ENCODE results near the gene PRR20G. TPM values are rescaled to one million over a fixed set of nuclear protein-coding genes. Genes with fewer than 3 reads are reported as not detected.
"Not testable (repeated sequence)": the region's sequence is repeated elsewhere in the genome, so short reads cannot be mapped to it uniquely, and the experiment has no call there.

PRR20G gene
- total RNA-seq = not detected in 2 replicates

DNA sequence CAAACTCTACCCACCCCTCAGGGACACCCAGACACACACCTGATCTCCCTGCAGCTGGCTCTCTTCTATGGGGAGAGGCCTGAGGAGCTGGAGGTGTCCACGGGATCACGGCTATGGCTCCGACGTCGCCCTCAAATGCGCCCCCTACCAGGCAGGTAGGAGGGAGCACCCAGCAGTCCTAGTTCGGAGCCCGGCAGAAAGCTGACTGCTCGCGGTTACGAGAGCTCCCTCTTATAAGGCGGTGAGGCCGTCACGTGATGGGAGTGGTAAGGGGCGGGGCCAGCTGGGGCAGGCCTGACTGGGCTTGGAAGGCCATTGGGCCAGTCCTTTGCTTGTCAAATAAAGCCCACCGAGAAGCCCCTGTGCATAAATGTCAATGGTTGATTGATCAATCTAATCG lies at the start of gene PRR20G:
TSS of gene PRR20G (minus strand) at position 207 of the 400 bp plus-strand sequence. CDS start 681 bp downstream, outside the sequence.
- intact Hi-C loops (cut with micrococcal nuclease) = loop anchor here (5.0 kb wide), 1 partner anchor 259 kb away; no protein-coding TSS in a partner anchor

DNA sequence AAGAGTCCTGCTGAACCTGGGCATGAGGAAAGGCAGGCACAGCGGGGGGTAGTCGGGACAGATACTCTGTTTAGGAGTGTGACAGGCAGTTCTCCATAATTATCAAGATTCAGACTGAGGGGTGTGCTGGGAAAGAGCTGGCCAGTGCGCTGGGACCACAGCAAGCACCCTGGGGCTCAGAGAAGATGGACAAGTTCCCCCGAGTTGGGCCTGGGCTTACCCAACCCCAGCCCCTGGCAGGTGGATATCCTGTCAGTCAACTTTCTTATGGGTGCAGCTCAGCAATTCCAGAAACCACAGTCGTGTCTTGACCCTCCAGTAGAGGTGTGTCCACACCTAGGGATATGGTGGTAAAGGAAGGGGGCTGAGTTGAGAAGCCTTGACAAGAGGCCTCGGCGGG lies 49.2 kb upstream of the PRR20G start:
- intact Hi-C loops (cut with micrococcal nuclease) = no loop called here

DNA sequence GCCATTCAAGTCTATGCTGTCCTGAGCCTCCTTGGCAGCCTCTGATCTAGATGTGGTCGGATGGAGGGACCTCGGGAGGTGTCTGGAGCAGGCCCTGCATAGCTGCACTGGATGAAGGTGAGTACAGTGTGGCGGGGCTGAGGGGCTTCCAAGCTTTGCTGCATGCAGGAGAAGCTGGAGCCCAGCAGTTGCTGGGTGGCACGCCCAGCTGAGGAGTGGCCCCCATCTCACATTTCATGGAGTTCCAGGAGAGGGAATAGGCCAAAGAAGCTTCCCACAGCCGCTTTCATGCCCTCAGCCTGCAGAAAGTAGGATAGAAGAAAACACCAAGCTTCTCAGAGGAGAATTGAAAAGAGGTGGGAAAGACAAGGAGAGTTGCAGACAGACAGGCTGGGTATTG lies 48.3 kb upstream of the PRR20G start:
- intact Hi-C loops (cut with micrococcal nuclease) = no loop called here

DNA sequence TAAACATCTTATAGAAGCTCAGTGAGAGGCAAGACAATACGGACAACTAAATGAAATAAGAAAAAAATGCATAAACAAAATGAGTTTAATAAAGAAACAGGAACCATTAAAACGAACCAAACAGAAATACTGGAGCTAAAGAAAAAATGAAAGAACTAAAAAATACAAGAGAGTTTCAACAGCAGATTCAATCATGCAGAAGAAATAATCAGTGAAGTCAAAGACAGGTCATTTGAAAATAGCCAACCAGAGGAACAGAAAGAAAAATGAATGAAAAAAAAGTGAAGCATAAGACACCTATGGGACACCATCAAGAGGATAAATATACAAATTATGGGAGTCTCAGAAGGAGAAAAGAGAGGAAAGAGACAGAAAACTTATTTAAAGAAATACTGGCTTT lies 42.5 kb upstream of the PRR20G start:
- intact Hi-C loops (cut with micrococcal nuclease) = no loop called here

DNA sequence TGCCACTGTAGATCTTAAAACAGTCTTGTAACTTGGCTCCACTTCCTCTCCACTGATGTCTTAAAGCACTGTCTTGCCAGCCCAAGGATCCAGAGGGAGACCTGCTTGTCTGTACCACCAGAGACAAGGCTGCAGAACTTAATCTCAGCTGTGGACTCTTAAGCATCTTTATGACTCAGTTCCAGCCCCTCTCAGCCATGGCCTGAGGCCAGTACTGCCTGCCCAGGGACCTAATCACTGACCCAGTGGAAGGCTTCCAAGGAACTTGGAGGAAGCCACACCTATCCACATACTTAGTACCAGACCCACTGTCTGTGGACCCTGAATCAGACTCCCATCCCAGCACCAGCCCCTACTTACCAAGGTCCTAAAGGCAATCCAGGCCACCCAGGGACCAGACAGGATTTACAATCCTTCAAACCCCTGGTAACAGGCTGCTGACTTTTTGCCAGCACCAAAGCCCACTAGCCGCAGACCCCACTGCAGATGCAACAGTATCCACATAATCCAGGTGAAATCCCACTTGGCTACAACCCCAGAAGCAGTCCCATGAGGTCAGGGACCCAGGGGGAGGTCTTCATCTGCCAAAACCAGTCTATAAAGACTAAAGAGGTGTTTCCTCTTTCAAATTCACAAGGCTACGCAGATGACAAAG lies 41.9 kb upstream of the PRR20G start:
- intact Hi-C loops (cut with micrococcal nuclease) = no loop called here

DNA sequence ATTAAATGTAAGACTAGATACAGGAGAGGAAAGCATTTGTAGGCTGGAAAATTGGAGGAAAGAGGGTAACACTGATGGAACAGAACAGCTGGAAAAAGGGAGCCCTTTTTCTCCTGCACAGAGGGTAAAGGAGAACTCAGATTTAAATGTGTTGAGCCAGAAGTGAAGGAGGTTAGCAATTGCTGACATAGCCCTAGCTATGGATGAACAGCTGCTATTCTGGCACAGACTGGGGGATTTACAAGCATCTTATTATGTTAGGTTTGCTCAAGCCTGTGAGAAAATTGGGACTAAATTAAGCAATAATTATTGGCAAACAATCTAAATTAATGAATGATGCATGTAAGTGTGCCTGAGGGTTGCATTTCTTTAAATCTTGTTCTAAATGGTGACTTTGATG lies 40.6 kb upstream of the PRR20G start:
- intact Hi-C loops (cut with micrococcal nuclease) = no loop called here

DNA sequence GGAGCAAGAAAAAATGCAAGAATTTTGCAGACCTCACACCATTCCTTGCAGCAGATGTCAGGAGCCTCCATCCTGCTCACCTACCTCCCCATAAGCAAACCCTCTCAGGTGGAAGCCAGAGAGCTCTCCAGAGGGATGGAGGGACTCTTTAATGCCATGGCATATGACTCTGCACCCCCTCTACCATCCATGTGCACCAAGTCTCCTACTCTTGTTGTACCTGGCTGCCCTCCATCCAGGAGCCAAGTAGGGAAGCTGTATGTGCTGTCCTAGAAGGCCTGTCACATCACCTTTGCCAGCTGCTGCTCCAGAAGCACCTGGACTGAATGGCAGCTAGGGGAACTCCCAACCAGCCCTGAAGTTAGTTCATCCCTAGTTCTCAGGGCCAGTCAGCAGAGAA lies 38.5 kb upstream of the PRR20G start:
- intact Hi-C loops (cut with micrococcal nuclease) = no loop called here

DNA sequence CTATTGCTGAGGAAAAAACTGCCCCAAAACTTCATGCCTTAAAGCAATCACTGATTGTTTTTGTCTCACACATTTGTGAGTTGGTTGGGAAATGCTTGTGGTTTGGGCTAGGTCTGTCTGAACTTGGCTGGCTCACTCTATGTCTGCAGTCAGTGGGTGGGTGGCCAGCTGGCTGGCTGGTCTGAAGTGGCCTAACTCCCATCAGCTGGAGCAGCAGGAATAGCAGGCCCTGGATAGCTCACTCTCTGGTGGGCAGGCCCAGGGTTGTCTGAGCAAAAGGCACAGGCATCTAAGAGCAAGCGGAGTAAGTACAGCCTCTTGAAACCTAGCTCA lies 37.7 kb upstream of the PRR20G start:
- intact Hi-C loops (cut with micrococcal nuclease) = no loop called here

DNA sequence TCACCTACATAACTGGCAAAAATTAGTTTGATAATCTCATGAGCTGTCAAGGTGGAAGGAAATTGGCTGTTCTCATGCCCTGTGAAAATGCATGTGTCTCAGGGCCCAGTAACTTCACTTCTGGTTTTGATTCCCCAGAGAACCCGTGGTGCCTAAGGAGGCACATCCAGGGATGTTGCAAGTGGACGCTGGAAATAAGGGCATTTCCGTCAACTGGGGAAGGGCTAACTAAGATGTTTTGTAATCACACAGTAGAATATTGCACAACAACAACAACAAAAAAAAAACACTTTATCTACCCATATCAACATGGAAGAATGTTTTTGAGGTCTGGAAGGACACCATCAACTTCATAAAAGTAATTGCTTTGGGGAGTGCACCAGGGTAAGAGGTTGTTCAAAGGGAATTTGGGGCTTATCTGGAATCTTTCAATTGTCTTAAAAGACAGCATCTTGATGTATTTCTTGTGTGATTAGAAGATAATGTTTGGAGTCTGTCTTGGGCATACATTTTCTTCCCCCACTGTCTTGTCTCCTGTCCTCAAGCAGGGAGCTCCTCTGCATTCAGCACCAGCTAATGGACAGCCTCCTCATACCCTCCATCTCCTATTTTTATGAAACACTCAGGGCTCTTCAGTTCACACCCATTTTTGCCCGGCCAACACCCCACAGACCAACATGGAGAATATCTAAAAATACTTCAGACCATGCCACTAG lies 37.2 kb upstream of the PRR20G start:
- intact Hi-C loops (cut with micrococcal nuclease) = no loop called here

DNA sequence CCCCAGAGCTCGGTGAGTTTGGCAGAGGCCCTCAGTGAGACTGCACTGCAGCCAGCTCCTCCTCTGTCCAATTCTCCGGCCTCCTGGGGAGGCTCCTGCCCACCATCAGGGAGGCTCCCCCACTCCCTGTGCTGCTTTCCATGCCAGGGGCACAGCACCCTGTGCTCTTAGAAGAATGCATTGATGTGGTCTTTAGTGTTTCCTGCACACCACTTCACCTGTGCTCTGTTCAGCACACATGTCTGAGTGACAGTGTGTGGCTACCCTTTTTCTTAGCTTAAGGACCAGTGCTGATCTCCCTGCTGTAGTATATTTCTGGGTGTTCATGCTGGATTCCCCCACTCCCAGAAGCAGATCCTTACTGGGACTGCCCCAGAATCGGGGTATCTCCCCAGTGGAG lies 36.2 kb upstream of the PRR20G start:
- intact Hi-C loops (cut with micrococcal nuclease) = no loop called here

DNA sequence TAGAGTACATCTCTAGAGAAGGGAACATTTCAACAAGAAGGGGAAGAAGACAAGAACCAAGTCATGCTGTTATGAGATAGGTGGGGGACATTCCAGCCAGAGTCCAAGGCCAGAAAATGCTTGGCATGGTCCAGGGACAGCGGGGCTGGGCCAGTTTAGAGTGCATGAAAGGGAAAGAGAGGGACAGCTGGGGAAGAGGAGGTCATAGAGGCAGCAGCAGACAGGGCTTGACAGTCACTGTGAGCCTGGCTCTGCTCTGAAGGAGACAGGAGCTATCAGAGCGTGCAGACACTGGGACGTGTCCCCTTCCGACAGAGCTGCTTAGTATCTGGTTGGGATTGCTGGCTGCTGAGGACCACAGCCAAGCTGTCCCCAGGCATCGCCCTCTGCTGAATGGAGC lies 35.7 kb upstream of the PRR20G start:
- intact Hi-C loops (cut with micrococcal nuclease) = no loop called here

DNA sequence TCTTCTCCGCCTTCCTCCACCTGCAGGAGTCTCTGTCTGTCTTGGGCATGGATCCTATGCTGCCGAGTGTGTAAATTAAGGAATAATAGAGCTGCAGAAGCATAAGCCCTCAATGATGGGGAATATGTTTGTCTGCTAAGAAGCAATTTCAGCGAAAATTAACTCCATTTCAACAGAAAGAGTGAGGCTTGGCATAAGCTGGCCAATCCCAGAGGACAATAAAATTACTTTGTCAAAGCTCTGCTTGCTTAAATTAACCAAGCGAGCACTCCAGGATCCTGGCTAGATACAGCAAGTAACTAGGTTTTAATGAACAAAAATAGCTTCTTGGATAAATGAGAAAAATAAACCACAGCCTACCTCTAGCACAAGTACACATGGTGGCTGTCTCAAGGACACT lies 33.5 kb upstream of the PRR20G start:
- intact Hi-C loops (cut with micrococcal nuclease) = no loop called here

DNA sequence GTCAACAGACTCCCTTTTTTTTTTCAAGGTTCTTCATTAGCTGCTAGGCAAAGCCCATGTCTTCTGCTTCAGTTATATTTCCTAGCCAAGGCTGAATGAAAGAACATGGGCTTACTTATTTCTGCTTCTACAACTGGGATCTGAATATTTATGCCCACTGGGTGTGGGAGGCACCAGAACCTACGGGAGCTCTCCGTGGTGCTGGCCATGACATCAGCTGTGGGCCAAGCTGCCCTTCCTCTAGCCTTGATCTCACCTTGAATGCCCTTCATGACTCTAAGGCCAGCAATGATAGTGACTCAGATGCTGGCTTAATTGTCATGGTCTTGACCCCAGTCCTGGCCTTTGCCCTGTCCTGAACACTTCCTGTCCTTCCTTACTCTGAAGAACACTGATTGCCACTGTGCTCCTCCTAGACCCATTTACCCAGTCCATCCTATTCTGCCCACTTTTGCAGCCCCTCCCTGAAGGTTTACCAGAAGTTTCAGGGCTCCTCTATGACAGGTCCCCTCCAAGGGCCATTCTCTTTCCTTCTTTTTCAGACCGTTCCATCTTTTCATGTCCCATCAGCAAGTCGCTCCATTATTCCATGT lies 32.8 kb upstream of the PRR20G start:
- intact Hi-C loops (cut with micrococcal nuclease) = no loop called here

DNA sequence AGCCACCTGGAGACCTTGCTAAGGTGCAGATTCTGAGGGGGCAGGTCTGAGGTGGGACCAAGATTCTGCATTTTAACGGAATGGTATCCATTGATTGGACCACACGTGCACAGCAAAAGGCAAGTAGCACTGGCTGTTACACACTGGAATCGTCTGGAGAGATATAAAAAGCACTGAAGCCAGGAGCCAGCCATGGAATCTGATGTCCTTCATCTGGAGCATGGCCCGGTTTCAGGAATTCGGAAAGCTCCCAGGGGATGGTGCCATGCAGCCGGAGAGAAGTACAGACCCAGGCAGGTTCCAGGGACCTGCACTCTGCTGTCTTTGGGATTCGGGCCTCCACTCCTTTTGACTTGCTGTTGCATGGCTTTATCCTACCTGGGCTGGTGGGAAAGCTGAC lies 28.8 kb upstream of the PRR20G start:
- intact Hi-C loops (cut with micrococcal nuclease) = no loop called here

DNA sequence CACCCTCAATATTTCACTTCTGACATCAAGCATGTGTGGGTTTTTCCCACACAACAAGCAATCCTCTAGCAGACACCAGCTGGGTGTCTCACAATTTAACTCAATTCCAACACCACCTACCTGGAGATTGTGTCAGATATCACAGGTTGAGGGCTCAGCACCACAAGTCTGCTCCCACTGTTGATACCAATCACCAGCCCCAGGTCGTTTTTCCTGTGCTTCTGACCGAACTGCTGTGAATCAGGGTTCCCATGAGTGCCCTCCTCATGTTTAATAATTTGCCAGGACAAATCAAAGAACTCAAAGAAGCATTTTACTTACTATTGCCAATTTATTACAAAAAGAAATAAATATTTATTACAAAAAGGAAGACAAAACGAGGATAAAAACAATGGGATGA lies 25.0 kb upstream of the PRR20G start:
- intact Hi-C loops (cut with micrococcal nuclease) = no loop called here

DNA sequence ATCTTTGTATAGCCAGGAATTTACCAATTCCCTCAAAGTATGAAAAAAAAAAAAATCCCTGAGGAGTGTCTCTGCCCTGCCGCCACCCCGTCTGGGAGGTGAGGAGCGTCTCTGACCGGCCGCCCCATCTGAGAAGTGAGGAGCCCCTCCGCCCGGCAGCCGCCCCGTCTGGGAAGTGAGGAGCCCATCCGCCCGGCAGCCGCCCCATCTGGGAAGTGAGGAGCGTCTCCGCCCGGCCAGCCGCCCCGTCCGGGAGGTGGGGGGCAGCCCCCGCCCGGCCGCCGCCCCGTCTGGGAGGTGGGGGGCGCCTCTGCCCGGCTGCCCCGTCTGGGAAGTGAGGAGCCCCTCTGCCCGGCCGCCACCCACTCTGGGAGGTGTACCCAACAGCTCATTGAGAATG lies 21.0 kb upstream of the PRR20G start:
- intact Hi-C loops (cut with micrococcal nuclease) = not testable (repeated sequence)

DNA sequence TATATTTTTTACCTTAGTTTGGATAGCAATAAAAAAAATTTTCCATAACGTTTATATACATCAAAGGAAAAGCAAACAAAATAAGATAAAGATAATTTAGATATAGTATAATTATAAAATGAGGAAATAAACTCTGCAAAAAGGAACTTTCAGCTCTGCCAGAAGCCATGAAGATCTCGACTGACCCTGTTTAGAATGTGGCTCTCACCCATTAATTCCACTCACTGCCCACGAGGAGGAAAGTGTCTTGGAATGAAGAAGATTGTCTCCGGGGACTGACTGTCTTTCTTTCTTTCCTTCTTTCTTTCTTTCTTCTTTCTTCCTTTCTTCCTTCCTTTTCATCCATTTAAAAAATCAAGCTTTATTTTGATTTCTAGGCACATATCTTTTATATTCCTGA lies 20.1 kb upstream of the PRR20G start:
- intact Hi-C loops (cut with micrococcal nuclease) = no loop called here

DNA sequence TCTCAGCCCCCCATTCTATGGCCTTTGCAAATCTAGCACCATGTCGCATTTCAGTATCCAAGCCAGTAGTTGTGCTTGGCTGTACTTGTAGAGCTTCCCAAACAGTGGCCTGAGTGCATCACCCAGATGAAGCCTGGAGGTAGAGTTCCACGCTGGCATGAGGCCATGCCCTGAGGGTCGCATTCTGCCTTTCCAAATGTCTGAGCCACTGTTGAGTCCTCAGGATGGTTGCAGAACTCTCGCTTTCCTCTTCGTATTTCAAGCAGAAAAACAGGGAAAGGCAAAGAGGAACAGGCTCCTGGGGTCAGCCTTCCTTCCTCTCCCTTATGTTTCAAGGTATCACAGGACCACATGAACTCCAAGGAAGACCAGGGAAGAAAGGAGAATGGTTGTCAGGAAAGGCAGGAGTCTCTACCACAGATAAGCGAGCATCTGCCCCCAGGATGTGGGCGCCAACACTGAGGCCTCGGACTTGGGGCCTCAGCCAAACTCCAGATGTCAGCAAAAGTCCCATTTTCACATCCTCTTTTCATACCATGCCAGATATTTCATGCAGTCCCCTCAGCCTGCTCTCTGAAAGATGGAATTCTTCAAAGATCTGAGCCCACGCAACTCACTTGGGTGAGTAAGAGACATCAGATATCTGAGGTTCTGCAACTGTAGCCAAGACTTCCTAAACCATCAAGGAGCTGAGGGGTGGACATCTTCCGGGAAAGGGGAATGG lies 19.4 kb upstream of the PRR20G start:
- intact Hi-C loops (cut with micrococcal nuclease) = no loop called here

DNA sequence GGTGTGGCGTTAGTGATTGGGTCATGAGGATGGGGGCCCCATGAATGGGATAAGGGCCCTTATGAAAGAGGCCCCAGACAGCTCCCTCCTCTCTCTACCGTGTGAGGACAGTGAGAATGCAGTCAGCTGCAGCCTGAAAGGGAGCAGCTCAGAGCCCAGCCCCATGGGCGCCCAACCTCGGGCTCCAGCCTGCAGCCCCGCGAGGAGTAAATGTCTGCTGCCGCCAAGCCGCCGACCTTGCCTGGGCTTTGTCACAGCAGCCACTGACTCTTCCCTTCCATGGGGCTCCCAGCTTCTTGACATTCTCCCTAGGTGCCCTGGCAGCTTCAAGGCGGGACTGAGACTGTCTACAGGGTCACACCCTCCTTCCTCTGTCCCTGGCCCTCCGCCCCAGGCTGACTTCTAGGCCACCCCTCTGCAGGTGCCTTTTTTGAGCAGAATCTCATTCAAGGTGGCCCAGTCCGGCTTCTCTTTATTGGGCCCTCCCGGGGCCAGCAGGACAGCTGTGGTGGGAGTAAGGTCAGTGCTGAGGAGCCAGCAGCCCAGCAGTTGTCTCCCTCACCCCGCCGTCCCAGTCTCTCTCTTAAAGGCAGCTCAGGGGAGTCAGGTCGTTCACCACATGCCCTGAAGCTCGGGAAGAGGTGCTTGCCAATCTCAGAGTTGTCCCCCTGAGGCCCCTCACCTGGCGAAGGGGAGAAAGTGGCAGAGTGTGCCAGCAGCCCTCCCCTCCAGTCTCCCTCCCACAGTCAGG lies 18.7 kb upstream of the PRR20G start:
- intact Hi-C loops (cut with micrococcal nuclease) = no loop called here

DNA sequence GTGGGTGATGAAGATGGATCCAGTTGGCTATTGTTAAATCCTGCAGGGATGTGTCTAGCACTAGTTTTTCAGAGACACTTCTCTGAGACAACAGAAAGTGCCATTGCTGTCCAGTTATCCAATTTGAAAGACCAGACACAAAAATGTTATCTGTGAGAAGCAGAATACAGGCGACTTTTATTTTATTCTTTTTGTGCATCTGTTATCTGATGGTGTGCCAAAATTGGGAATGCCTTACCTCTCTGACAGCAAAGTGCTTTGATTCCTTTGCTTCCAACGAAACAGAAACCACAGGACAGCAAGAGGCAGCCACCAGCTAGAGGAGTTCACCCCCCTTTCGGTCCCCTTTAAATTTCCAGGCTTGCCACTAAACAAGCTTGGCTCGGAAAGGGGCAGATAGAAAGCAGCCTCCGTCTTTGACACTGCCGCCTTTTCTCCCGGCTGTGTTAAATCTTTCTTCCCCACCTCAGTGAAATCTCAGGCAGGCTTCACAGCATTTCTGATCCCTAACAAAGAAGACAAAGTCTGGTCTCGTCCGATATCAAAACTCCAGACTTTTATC lies 17.7 kb upstream of the PRR20G start:
- intact Hi-C loops (cut with micrococcal nuclease) = no loop called here

DNA sequence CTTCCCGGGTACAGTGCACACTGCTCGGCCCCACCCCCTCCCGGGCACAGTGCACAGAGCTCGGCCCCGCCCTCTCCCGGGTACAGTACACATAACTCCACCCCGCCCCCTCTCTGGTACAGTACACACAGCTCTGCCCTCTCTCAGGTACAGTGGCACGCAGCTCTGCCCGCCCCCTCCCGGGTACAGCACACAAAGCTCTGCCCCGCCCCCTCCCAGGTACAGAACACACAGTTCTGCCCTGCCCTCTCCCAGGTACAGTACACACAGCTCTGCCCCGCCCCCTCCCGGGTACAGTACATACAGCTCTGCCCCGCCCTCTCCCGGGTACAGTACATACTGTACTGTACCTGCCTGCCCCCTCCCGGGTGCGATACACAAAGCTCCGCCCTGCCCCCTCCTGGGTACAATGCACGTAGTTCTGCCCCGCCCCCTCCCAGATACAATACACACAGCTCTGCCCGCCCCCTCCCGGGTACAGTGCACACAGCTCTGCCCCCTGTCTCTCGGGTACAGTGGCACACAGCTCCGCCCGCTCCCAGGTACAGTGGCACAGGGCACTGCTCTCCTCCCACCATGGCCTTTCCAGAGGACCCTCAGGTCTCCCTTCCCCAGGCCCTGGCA lies 16.4 kb upstream of the PRR20G start:
- intact Hi-C loops (cut with micrococcal nuclease) = no loop called here
